GM19395 (cell line): ENCODE results near the gene CPLANE2.
A peak's percentile ranks its signal among the peaks of the same experiment; 100 is the strongest.
"Not testable (repeated sequence)": the region's sequence is repeated elsewhere in the genome, so short reads cannot be mapped to it uniquely, and the experiment has no call there.

Source experiments
- ATAC-seq: cut with Tn5 transposase; IDR thresholded peaks from one replicate; pipeline ENCODE4 v1.9.1; 2021; ENCODE audit warnings: mild to moderate bottlenecking, moderate library complexity; ENCODE audit not compliant: unreplicated experiment

CPLANE2 gene

GRCh38 chr1:16210581-16210980 is 26.4 kb downstream of the CPLANE2 start:
- no peak for ATAC-seq

- ATAC-seq: no peak
Measured at GRCh38 chr1:16209847-16210407, 27.1 kb downstream of the CPLANE2 start.

- no peak for ATAC-seq
Measured at GRCh38 chr1:16209132-16209846, 27.7 kb downstream of the CPLANE2 start.

- no peak for ATAC-seq
Measured at GRCh38 chr1:16208270-16208987, 28.6 kb downstream of the CPLANE2 start.

GRCh38 chr1:16207318-16208269 is 29.4 kb downstream of the CPLANE2 start:
- no peak for ATAC-seq

GRCh38 chr1:16206547-16207317 is 30.3 kb downstream of the CPLANE2 start:
- ATAC-seq: peak; percentile 72

- ATAC-seq: no peak
Measured at GRCh38 chr1:16205891-16206546, 31.0 kb downstream of the CPLANE2 start.

GRCh38 chr1:16205334-16205671 is 31.7 kb downstream of the CPLANE2 start:
- no peak for ATAC-seq

GRCh38 chr1:16204634-16205333 is 32.2 kb downstream of the CPLANE2 start:
- no peak for ATAC-seq

- no peak for ATAC-seq
Measured at GRCh38 chr1:16204216-16204615, 32.8 kb downstream of the CPLANE2 start.

DNA sequence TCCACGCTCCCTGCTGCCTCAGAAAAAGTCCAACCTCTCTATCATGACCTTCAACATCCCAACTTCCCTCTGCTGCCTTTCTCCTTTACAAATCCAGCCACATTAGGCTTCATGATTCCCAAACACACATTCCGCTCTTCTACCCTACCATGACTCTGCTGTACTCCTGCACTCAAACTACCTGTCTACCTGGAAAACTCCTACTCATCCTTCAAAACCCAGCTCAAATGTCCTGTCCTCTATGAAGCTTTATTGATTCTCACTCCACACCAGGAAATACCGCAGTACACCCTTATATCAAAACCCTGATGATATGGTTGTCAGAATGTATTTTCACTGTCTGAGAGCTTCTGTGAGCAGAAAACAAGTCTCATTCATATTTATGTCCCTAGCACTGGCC is 33.4 kb downstream of the CPLANE2 start:
- ATAC-seq: no peak

GRCh38 chr1:16202281-16203210 is 34.4 kb downstream of the CPLANE2 start:
- no peak for ATAC-seq

DNA sequence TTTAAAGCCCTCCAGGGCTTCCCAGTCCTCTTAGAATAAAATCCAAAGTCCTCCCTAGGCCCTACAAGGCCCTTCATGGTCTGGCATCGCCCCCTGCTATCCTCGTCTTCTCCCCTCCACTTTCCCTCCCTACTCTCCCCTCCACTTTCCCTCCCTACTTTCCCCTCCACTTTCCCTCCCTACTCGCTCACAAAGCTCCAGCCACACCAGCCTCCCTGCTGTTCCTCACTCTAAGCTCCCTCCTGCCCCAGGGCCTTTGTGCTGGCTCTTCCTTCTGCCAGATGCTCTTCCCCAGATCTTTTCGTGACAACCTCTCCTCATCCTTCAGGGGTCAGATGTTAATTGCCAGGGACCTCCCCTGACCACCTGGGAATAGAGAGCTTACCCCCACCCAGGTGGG is 37.3 kb downstream of the CPLANE2 start:
- ATAC-seq: no peak

GRCh38 chr1:16199157-16199501 is 37.9 kb downstream of the CPLANE2 start:
- no peak for ATAC-seq

GRCh38 chr1:16198444-16199156 is 38.4 kb downstream of the CPLANE2 start:
- ATAC-seq: no peak

- no peak for ATAC-seq
Measured at GRCh38 chr1:16196874-16197273, 40.1 kb downstream of the CPLANE2 start.

DNA sequence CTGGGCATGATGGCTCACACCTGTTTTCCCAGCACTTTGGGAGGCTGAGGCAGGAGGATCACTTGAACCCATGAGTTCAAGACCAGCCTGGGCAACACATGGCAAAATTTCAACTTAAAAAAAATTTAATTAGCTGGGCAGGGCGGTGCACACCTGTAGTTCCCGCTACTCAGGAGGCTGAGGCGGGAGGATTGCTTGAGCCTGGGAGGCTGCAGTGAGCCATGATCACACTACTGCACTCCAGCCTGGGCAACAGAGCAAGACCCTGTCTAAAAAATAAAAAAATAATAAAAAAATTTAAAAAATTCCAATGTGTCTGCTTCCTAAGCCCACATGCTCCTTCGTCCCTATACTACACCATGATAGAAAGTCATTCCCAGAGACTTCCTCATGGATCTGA is 40.8 kb downstream of the CPLANE2 start:
- not testable (repeated sequence) for ATAC-seq

- ATAC-seq: no peak
Measured at GRCh38 chr1:16195518-16195905, 41.5 kb downstream of the CPLANE2 start.
